ENCODE results near the gene MRPL21.

MRPL21 gene

GRCh38 chr11:68903288-68904247 lies at the start of gene MRPL21, which contains the start of gene IGHMBP2:
Gene MRPL21, minus strand, starts transcription at chr11:68903832. Its CDS starts 22 bp downstream, at chr11:68903810.
Gene IGHMBP2, plus strand, starts transcription at chr11:68903891. Its CDS starts 62 bp downstream, at chr11:68903953.
- DNase-seq: peak; percentile 39

DNA sequence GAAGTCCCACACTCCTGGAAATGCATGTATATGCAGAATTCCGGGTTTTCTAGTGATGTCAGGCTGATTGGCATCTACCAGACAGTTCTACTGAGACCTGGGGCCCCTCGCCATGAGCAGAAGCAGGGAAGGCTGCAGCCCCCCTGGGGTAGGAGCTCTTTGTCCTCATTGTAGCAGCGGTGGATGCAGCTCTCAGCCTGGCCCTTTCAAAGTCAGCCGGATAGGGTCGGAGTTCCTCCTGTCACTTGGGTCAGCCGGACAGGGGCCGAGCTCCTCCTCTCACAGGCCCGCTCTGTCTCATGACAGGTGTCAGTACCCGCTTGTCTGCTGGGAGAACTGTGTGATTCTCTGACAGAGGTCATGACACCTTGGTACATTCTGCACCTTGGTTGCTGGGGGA lies 47.1 kb upstream of the MRPL21 start:
- DNase-seq: no peak

GRCh38 chr11:68950270-68950669 lies 46.6 kb upstream of the MRPL21 start:
- no peak for DNase-seq

GRCh38 chr11:68948935-68949334 lies 45.3 kb upstream of the MRPL21 start:
- DNase-seq: no peak

DNA sequence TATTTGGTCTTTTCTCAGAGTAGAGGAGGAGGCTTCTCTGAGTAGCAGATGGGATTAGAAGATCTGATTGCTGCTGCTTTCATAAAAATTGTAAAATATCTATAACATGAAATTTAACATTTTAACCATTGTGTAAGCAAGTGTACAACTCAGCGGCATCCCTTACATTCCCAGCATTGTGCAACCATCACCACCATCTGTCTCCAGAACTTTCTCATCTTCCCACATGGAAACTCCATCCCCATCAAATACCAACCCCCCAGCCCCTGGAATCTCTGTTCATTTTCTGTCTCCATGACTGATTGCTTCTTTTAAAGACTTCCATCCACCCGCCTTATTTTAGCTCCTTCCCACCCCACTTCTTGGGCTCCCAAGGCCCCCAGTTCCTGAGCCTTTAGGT lies 44.9 kb upstream of the MRPL21 start:
- no peak for DNase-seq

DNA sequence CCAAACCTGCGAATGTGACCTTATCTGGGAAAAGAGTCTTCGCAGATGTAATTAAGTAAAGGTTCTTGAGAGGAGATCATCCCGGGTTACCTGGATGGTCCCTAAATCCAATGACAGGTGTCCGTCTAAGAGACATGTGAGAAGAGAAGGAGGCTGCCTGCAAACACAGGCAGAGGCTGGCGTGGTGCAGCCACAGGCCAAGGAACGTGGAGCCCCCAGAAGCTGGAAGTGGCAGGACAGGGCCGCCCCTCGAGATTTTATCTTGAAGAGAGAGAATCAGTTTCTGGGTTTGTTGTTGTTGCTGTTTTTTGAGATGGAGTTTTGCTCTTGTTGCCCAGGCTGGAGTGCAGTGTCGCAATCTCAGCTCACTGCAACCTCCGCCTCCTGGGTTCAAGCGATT lies 43.5 kb upstream of the MRPL21 start:
- no peak for DNase-seq

- no peak for DNase-seq
Measured at GRCh38 chr11:68946416-68947090, 42.9 kb upstream of the MRPL21 start.

- DNase-seq: no peak
Measured at GRCh38 chr11:68942751-68943271, 39.2 kb upstream of the MRPL21 start.

- no peak for DNase-seq
Measured at GRCh38 chr11:68942095-68942620, 38.5 kb upstream of the MRPL21 start.

GRCh38 chr11:68941324-68942094 lies 37.9 kb upstream of the MRPL21 start:
- DNase-seq: no peak

DNA sequence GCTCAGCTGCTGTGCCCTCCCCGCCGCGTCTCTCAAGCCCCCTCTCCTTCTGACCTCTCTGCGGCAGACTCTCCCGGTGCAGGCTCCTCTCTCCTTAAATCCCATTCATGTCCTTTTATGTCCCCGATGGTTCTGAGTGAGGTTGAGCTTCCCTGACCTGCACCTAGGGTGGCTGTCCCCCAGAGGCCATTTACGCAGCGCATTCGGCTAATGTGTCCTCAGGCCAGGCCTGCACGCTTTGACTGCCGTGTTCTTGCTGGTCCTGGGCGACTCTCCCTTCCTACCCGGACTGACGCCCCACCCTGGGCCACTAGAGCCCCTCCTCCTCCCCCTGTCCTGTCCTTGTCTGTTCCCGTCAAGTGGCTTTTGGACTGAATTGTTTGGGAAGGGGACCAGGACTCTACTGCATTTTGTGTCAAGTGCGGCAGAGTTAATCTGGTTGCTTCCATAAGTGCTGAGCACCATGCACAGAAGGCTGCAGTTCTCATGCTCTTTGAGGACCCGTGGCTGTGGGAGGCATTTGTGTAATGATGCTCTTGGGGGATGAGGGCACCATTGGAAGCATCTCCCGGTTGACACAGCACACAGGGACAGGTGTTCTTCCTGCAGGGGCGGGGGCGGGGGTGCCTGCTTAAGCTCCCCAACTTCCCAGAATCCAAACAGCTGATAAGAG lies 37.2 kb upstream of the MRPL21 start:
- no peak for DNase-seq

GRCh38 chr11:68939583-68940555 lies 36.2 kb upstream of the MRPL21 start:
- DNase-seq: no peak

DNA sequence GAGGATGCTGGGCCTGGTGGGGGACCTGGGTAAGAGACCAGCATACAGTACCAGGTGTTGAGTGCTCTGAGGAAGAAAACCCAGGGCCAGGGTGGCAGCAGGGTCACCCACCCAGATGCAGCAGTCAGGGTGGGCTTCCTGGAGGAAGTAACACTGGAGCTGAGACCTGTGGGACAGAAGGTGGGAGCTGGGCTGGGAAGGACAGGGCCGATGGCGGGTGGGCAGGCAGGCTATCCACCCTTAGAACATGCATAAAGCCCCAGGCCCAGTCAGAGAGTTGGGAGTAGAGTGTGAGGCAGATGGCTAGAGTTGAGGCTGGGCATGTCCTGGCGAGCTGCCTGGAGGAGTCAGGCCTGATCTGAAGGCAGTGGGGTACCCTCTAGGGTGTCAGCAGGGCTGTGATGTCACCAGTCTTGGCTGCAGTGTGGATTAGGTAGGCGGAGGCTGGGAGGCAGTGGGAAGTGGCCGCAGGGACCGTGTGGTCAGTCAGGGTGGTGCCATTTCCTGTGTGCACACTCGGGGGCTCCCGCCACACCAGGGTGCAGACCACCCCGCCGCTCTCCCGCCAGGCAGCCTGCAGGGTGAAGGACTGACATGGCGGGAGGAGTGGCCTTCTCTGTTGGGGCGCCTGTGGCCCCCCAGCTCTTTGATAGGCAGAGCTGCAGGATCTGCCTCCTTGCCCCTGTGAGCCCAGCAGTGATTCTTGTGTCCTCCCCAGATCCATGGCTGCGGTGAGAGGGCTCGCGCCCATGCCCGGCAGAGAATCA lies 35.4 kb upstream of the MRPL21 start:
- DNase-seq: no peak

DNA sequence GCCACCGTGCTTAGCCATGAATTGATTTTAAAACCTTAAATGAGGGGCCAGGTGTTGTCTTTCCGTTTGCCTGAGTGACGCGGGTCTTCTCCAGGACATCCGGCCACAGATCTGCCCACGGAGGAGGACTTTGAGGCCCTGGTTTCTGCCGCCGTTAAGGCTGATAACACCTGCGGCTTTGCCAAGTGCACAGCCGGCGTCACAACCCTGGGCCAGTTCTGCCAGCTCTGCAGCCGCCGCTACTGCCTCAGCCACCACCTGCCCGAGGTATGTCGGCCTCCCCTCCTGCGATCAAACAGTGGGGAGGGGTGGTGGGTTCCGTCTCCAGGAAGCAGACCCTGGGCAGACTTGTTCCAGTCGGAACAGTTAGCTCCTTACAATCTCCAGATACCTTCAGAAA lies 34.5 kb upstream of the MRPL21 start:
- DNase-seq: no peak

GRCh38 chr11:68936676-68937620 lies 33.3 kb upstream of the MRPL21 start:
- no peak for DNase-seq

- no peak for DNase-seq
Measured at GRCh38 chr11:68936358-68936636, 32.7 kb upstream of the MRPL21 start.

DNA sequence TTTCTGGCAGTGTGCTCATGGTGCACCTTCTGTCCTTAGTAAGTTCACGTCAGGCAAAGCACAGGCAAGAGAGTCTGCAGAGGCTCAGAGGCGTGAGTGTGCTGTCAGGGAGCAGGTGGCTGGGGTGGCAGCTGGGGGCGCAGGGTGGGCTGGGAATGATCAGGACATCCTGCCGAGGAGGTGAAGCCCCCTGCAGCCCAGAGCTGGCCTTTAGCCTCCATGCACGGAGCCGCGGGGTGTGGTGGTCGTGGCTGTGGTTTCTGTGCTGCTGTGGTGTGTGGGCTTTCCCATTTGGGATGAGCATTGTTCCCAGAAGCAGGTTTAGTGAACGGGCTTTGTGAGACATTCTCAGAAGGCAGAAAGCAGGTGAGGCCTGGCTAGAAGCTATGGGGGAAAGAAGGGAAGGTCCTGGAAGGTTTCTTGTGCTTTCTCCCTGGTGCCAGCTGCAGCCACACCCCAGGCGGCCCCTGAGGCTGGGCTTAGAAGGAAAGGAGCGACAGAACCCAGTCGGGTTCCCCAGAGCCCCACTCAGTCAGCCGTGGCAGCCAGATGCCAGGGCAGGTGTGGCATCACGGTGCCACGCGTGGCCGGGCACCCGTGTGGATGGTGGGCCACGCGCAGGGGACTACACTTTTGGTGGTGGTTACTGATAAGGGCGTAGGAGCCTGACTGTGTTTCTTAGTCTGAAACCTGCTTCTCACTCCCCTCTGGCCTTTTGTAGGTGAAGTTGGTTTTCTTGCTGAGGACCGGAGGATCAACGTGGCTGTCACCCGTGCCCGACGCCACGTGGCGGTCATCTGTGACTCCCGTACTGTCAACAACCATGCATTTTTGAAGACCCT lies 32.1 kb upstream of the MRPL21 start:
- no peak for DNase-seq

DNA sequence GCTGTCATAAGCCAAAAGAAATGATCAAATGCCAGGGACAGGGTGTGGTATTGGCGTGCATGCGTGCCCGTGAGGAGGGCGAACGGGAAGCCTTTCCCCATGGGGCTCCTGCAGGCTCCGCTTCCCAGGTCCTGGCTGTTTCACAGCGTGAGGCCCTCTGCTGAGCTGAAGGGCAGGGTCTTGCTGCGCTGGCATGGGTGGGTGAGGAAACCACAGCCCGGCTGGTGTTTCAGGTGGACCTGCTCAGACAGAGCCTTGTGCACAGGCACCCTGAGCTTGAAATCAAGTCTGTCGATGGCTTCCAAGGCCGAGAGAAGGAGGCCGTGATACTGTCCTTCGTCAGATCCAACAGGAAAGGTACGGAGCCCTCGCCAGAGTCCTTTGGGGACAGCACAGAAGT lies 31.4 kb upstream of the MRPL21 start:
- no peak for DNase-seq

All from DMS153 (cell line).